Muscle of leg (tissue), 11 donors: Measurements from ENCODE around the gene EXOSC6. TPM values are rescaled to one million over a fixed set of nuclear protein-coding genes. Genes with fewer than 3 reads are reported as not detected.
"Not testable (repeated sequence)": the region's sequence is repeated elsewhere in the genome, so short reads cannot be mapped to it uniquely, and the experiment has no call there.

Experiments
- DNase-seq: peaks from one replicate; pipeline ENCODE4 v3.0.0; 2013
- H3K27ac ChIP-seq: one replicate; pipeline ENCODE4 v1.5.1; 2013; ENCODE audit warnings: mild to moderate bottlenecking, low read length, control low read depth
- H3K27me3 ChIP-seq: one replicate; pipeline ENCODE4 v1.6.1; 2013; ENCODE audit warnings: low read length; ENCODE audit not compliant: control insufficient read depth, insufficient read depth
- H3K36me3 ChIP-seq: one replicate; pipeline ENCODE4 v1.6.1; 2013; ENCODE audit warnings: low read length; ENCODE audit not compliant: control insufficient read depth, insufficient read depth
- H3K4me1 ChIP-seq: one replicate; pipeline ENCODE4 v1.6.1; 2013; ENCODE audit warnings: low read length; ENCODE audit not compliant: control insufficient read depth, insufficient read depth
- H3K4me3 ChIP-seq: one replicate; pipeline ENCODE4 v1.5.1; 2013; ENCODE audit warnings: low read length, control low read depth
- H3K9me3 ChIP-seq: replicated peaks from 2 replicates; pipeline ENCODE4 v1.6.1; 2013; ENCODE audit warnings: low read depth, low read length; ENCODE audit not compliant: control insufficient read depth
- WGBS: methylation state at CpG from one replicate; pipeline ENCODE4 v1.1.5; 2013; ENCODE audit warnings: missing lambda C conversion rate; ENCODE audit not compliant: insufficient coverage; 5-methylcytosine and 5-hydroxymethylcytosine counted together
- polyA plus RNA-seq, 8 donors: library from polyadenylated mRNA; unstranded; fragments of 120-200 nt; gene quantifications; one replicate each; pipeline versions ENCODE4 v1.2.1 to v1.2.3, GENCODE V29; 2013; ENCODE audit warnings: inconsistent platforms in 1 of 8, low replicate concordance in 1 of 8; ENCODE audit not compliant: insufficient read length in 8 of 8, insufficient read depth in 1 of 8
- total RNA-seq: library from RNA; stranded (reverse); fragments of 120-200 nt; gene quantifications from one replicate; pipeline ENCODE4 v1.2.4, GENCODE V29; 2013

Gene EXOSC6
- total and polyA plus RNA-seq, 9 donors: 9.4 to 17.2 (median 13.2) TPM

DNA sequence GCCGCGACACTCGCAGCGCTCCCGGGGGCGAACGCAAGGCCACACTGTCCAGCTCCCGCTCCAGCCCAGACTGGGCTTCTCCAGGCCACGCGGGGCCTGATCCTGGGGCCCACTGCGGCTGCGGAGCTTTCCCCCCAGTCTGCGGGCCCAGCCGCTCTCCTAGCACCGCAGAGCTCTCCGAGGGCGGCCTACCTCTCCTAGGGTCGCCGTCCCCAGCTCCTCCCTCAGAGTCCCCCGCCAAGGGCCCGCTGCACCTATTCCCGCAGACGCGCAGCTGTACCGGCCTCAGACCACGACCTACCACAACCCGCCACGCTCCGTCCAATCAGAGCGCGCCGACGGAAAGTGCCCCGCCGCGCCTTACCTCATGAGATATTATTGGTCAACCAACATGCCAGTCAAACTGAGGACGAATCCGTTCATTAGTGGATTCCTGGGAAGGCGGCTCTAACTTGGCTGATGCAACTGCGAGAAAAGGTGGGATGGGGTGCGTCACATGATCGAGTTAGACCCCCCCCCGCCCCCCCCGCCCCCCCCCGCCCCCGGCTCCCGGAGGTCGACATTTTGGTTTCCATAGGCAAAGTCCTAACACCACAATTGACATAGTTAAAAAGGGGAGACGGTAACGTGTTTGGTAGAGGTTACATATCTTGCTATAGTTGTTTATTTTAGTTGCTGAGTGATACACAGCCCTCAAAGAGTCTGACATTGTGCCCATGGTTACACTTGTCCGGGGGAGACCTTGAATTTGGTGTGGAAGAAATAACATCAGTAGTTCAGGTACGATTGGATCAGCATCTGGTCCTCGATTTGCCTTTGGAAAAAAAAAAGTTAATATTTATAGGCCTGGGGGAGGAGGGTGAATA, 37.7 kb upstream of the EXOSC6 start, which contains the start of gene AARS1:
TSS of gene AARS1 (minus strand) at position 278 of the 866 bp plus-strand sequence. CDS start 6,743 bp downstream, outside the sequence.
- H3K27ac ChIP-seq: peak within 1 kb of the TSS; percentile 97
- peak; percentile 100 for DNase-seq
- under 1% methylated on average over 37 of the region's 53 CpGs for WGBS

DNA sequence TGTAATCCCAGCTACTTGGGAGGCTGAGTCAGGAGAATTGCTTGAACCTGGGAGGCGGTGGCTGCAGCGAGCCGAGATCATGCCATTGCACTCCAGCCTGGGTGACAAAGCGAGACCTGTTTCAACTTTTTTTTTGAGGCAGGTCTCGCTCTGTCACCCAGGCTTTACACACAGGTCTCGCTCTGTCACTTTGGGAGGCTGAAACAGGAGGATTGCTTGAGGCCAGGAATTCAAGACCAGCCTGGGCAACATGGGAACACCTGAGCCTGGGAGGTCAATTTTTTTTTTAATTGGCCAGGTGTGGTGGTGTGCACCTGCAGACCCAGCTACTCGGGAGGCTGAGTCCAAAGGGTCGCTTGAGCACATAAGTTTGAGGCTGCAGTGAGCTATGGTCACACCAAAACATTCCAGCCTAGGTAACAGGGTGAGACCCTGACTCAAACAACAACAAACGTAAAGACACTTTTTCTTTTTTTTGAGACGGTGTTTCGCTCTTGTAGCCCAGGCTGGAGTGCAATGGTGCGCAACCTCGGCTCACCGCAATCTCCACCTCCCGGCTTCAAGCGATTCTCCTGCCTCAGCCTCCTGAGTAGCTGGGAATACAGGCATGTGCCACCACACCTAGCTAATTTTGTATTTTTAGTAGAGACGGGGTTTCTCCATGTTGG, 35.7 kb upstream of the EXOSC6 start:
- not testable (repeated sequence) for H3K27me3 ChIP-seq, DNase-seq, H3K9me3 ChIP-seq, H3K27ac ChIP-seq, H3K4me3 ChIP-seq
- WGBS: 95% methylated on average over 8 of the region's 17 CpGs
- Histone ChIP-seq H3K36me3 (peaks cover 22% of the 10 kb centered on the region), H3K4me1 (peaks cover 10% of the 10 kb centered on the region)

More for the DNA sequence above, 37.7 kb upstream of the EXOSC6 start, which contains the start of gene AARS1:
- Histone ChIP-seq H3K4me3 (peak within 1 kb of the TSS; percentile 91), H3K4me1 (peaks cover 10% of the 10 kb centered on the region), H3K27me3 (no peaks in the 10 kb centered on the region), H3K9me3 (no peaks in the 10 kb centered on the region), H3K36me3 (peaks cover 9% of the 10 kb centered on the region)

DNA sequence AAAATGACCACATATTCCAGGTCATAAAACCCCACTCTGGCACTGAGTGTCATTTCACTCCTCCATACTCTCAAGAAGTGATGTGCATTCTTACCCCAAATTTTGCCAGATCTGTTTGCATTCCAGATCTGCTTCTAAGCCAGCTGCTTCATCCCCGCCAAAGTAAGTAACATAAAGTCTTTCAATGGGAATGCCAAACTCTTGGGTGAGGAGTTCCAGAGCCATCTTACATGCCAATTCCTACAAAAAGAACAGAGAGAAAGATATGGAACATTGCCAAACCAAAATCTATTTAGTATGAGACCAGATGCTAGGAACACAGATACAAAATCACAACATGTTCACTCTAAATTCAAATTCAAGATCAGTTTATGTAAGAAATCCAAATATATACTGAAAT, 24.7 kb upstream of the EXOSC6 start:
- no peaks in the 10 kb centered on the region for H3K27me3 ChIP-seq
- H3K36me3 ChIP-seq: peaks cover 66% of the 10 kb centered on the region
- H3K4me1 ChIP-seq: no peaks in the 10 kb centered on the region
- WGBS: 100% methylated on average over 1 of the region's 1 CpG
- DNase-seq: no peak
- no peak overlapping the region for H3K4me3 ChIP-seq
- no peaks in the 10 kb centered on the region for H3K9me3 ChIP-seq
- H3K27ac ChIP-seq: no peak overlapping the region

DNA sequence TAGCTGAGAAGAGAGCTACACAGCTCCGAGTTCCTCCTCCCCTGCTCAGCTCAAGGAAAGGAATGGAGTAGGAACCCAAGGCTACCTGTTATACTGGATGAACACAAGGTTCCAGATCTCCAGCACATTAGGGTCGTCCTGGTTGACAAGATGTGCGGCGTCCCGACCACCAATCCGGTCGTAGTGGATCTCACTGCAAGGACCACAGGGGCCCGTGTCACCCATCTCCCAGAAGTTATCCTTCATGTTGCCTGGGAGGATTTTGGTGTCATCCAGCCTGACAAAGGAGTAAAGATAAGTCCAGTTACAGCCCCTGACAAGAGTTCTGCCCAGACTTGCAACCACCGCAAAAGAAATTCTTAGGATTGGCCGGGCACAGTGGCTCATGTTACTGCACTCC, 20.0 kb upstream of the EXOSC6 start:
- Histone ChIP-seq H3K9me3 (no peaks in the 10 kb centered on the region), H3K4me1 (no peaks in the 10 kb centered on the region), H3K27ac (no peak overlapping the region), H3K27me3 (no peaks in the 10 kb centered on the region), H3K4me3 (no peak overlapping the region), H3K36me3 (peaks cover 67% of the 10 kb centered on the region)
- 93% methylated on average over 5 of the region's 10 CpGs for WGBS
- DNase-seq: no peak

DNA sequence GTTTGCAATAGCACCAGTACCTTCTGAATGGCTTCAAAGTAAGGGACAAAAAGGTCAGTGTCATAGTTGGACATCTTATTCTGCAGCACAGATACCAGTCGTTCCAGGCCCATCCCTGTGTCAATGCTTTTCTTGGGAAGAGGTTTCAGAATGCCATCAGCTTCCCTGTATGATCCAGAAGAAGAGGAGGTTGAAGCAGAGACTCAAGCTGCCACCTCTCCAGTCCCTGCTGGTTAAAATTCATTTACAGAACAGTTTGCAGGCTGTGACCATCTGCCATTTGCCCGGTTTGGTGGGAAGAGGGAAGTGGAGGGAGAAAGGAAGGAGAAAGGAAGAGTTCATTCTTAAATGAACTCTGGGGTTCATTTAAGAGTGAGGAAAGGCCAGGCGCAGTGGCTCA, 18.4 kb upstream of the EXOSC6 start:
- no peak for DNase-seq
- 100% methylated on average over 2 of the region's 3 CpGs for WGBS
- Histone ChIP-seq H3K27me3 (no peaks in the 10 kb centered on the region), H3K4me3 (no peak overlapping the region), H3K4me1 (no peaks in the 10 kb centered on the region), H3K9me3 (no peaks in the 10 kb centered on the region), H3K27ac (no peak overlapping the region), H3K36me3 (peaks cover 67% of the 10 kb centered on the region)

DNA sequence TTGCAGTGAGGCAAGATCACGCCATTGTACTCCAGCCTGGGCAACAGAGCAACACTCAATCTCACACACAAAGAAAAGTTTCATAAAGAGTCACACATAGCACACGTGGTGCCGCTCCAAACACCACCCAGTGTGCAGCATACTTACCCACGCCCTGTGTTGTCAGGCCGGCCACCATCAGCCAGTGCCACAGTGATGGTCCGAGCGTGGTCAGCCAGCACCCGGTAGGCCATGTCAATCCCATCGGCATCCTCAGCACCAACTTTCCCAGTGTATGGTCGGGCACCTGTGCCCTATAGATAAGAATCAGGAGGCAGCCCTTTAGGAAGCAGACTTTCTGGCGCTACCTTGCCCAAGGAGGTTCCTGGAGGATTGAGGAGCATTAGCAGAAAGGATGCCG, 17.7 kb upstream of the EXOSC6 start:
- Histone ChIP-seq H3K36me3 (peaks cover 70% of the 10 kb centered on the region), H3K27ac (no peak overlapping the region)
- no peak for DNase-seq

DNA sequence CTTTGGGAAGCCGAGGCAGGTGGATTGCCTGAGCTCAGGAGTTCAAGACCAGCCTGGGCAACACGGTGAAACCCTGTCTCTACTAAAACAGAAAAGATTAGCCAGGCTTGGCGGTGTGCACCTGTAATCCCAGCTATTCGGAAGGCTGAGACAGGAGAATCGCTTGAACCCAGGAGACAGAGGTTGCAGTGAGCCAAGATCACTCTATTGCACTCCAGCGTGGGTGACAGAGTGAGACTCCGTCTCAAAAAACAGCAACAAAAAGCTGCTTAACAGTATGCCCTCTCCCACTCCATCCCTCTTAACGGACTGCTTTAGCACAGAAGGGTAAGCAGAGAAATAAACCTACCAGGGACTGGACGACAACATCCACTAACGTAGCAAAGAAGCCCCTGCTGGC, 16.2 kb upstream of the EXOSC6 start:
- H3K27ac ChIP-seq, DNase-seq, H3K4me1 ChIP-seq, H3K9me3 ChIP-seq, H3K4me3 ChIP-seq, H3K27me3 ChIP-seq: not testable (repeated sequence)
- H3K36me3 ChIP-seq: peaks cover 72% of the 10 kb centered on the region
- 92% methylated on average over 9 of the region's 10 CpGs for WGBS

More for the DNA sequence above, 17.7 kb upstream of the EXOSC6 start:
- Histone ChIP-seq H3K9me3 (no peaks in the 10 kb centered on the region), H3K4me3 (no peak overlapping the region), H3K4me1 (no peaks in the 10 kb centered on the region), H3K27me3 (no peaks in the 10 kb centered on the region)
- 95% methylated on average over 7 of the region's 12 CpGs for WGBS

DNA sequence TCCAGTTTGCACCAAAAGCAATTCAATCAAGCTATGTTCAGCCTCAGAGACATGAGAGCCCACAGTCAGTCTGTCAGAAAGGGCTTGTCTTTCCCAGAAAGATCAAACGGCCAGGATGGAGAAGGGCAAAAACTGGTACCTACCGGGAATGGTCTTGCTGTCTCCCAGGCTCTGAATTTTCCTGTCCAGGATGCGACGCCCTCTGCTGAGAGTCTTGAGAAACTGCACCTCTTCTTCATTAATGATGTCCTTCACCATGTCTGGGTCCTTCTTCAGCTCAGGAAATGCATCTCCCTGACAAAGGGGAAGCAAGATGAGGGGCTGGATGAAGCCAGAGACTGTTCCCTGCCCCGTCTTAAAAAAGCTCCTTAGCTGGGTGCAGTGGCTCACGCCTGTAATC, 15.8 kb upstream of the EXOSC6 start:
- DNase-seq: no peak

DNA sequence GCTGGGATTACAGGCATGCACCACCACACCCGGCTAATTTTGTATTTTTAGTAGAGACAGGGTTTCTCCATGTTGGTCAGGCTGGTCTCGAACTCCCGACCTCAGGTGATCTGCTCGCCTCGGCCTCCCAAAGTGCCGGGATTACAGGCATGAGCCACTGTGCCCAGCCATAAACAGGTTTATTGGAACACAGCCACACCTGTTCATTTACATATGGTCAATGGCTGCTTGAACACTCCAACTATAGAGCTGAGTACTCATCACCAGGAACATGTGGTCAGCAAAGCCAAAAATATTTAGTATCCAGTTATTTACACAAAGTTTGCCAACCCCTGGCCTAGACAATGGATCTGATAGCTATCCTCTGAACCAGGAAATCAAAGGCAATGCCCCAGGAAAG, 8.2 kb upstream of the EXOSC6 start:
- DNase-seq, H3K27ac ChIP-seq, H3K4me1 ChIP-seq, H3K9me3 ChIP-seq, H3K27me3 ChIP-seq, H3K4me3 ChIP-seq: not testable (repeated sequence)
- H3K36me3 ChIP-seq: peaks cover 83% of the 10 kb centered on the region
- WGBS: no CpG with 5 or more reads among the region's 6 CpGs

More for the DNA sequence above, 15.8 kb upstream of the EXOSC6 start:
- Histone ChIP-seq H3K27me3 (no peaks in the 10 kb centered on the region), H3K9me3 (no peaks in the 10 kb centered on the region), H3K27ac (no peak overlapping the region), H3K4me1 (no peaks in the 10 kb centered on the region), H3K36me3 (peaks cover 75% of the 10 kb centered on the region), H3K4me3 (no peak overlapping the region)
- 49% methylated on average over 6 of the region's 6 CpGs for WGBS

DNA sequence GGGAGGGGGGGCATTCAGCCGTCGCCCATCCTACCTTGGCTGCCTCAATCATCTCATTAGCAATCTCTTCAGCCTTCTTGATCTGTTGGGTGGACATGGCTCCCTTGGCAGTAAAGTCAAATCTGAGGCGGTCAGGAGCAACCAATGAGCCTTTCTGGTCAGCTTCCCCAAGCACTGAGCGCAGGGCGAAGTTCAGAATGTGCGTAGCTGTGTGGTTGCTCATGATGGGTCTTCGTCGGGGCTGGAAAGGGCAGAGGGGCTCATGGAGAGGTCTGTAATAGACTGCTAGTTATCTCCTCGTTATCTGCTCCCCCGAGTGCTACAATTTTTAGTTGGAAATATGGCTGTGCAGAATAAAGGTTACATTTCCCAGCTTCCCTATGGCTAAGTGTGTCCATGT, 7.2 kb upstream of the EXOSC6 start:
- no peak for DNase-seq
- Histone ChIP-seq H3K9me3 (no peaks in the 10 kb centered on the region), H3K36me3 (peaks cover 83% of the 10 kb centered on the region), H3K27ac (no peak overlapping the region), H3K4me1 (no peaks in the 10 kb centered on the region), H3K27me3 (no peaks in the 10 kb centered on the region), H3K4me3 (no peak overlapping the region)
- WGBS: 96% methylated on average over 6 of the region's 10 CpGs
